ENCODE measurements around the gene EYS. TPM values are rescaled to one million over a fixed set of nuclear protein-coding genes. Genes with fewer than 3 reads are reported as not detected.

Gene EYS
- total and polyA plus RNA-seq, 2 of the 8 experiments (the other 6 are each of a cell fraction or from before 2014, with no cell fraction given) = 0.05 to 0.13 TPM

- Histone ChIP-seq H3K4ac (replicated peaks; ENCODE audit: insufficient read length, low read depth, low read length) (no peak overlapping the region), H3K27me3 (replicated peaks in 1 of 4; ENCODE audit: control insufficient read depth in 3 of 4, extremely low read depth in 1 of 4, insufficient read depth in 3 of 4, low read length in 3 of 4) (no peaks in the 10 kb centered on the region), H3K23me2 (ENCODE audit: low read depth, low read length) (no peaks in the 10 kb centered on the region), H3K23ac (ENCODE audit: insufficient read length) (no peak overlapping the region), H3K9ac (replicated peaks in 1 of 4; ENCODE audit: extremely low read depth in 1 of 4, low read depth in 3 of 4, low read length in 3 of 4) (no peak overlapping the region), H3K4me3 (ENCODE audit: extremely low read depth in 1 of 4, insufficient read depth in 2 of 4, low read depth in 3 of 4, low read length in 4 of 4) (no peak overlapping the region), H3K9me3 (ENCODE audit: insufficient read depth in 2 of 2, low read depth in 1 of 2, low read length in 1 of 2) (no peaks in the 10 kb centered on the region), H4K20me1 (replicated peaks in 1 of 2; ENCODE audit: control insufficient read depth in 1 of 2, insufficient read depth in 2 of 2, low read length in 2 of 2) (no peaks in the 10 kb centered on the region), H3K56ac (replicated peaks; ENCODE audit: insufficient read length, low read depth, low read length) (no peak overlapping the region), H3K36me3 (ENCODE audit: control insufficient read depth in 2 of 4, insufficient read depth in 4 of 4, low read length in 3 of 4) (no peaks in the 10 kb centered on the region), H2BK120ac (replicated peaks; ENCODE audit: low read depth, low read length) (no peak overlapping the region), H3K79me2 (ENCODE audit: control insufficient read depth in 1 of 2, insufficient read depth in 2 of 2, low read length in 2 of 2) (no peaks in the 10 kb centered on the region), H2AK5ac (ENCODE audit: low read depth, low read length) (no peak overlapping the region), H3K4me1 (replicated peaks in 1 of 4; ENCODE audit: control insufficient read depth in 3 of 4, insufficient read depth in 4 of 4, low read length in 3 of 4) (no peaks in the 10 kb centered on the region), H2BK5ac (ENCODE audit: low read depth, low read length) (no peak overlapping the region), H2AFZ (ENCODE audit: low read length) (no peak overlapping the region), H3K14ac (ENCODE audit: insufficient read length) (no peak overlapping the region), H3K27ac (ENCODE audit: low read depth, low read length) (no peak overlapping the region), H2BK15ac (ENCODE audit: low read length) (no peak overlapping the region), H2BK12ac (ENCODE audit: low read depth, low read length) (no peak overlapping the region), H3K18ac (ENCODE audit: extremely low read depth, low read length) (no peak overlapping the region), H3K4me2 (ENCODE audit: insufficient read depth in 1 of 2, low read depth in 2 of 2, low read length in 2 of 2) (no peak overlapping the region), H4K91ac (replicated peaks; ENCODE audit: insufficient read length, low read length) (no peak overlapping the region), H2BK20ac (ENCODE audit: low read length) (no peak overlapping the region), H3K79me1 (ENCODE audit: low read depth, low read length) (no peaks in the 10 kb centered on the region), H4K5ac (ENCODE audit: insufficient read length, low read depth, low read length) (no peak overlapping the region), H4K8ac (ENCODE audit: extremely low read depth, insufficient read depth, low read length) (no peak overlapping the region)
- WGBS, 2 experiments (ENCODE audit: extremely low coverage in 1 of 2, insufficient coverage in 1 of 2, insufficient read length in 1 of 2, insufficient replicate concordance in 2 of 2, low coverage in 1 of 2, low lambda C conversion rate in 2 of 2, missing lambda C conversion rate in 1 of 2) = 91% methylated on average over 1 of the region's 1 CpG; no CpG with 5 or more reads in 1 of the 2 experiments
- DNase-seq (ENCODE audit: low read depth in 1 of 2, low spot score in 2 of 2) = no peak
- CTCF ChIA-PET (ENCODE audit: partially characterized antibody) = interaction anchor here (0.9 to 2.1 kb wide), 3 partner anchors 11 to 185 kb away, joined by 3 to 7 read pairs (median 4); no protein-coding TSS in a partner anchor
- POLR2A ChIA-PET (ENCODE audit: partially characterized antibody) = interaction anchor here (1.1 kb wide), 1 partner anchor 331 kb away, joined by 3 read pairs; no protein-coding TSS in a partner anchor
- FAIRE-seq = no peak
- TF ChIP-seq SRF (IDR thresholded peaks at IDR 0.05; ENCODE audit: low read depth, low read length) (no peak), HDAC2 (IDR thresholded peaks at IDR 0.05; ENCODE audit: borderline replicate concordance in 1 of 2, low read depth in 2 of 2, low read length in 2 of 2) (no peak), CTBP2 (IDR thresholded peaks at IDR 0.05; ENCODE audit: borderline replicate concordance, insufficient read depth, insufficient read length, low read length) (no peak), SIN3A (conservative IDR thresholded peaks at IDR 0.05 in 1 of 2, IDR thresholded peaks at IDR 0.05 in 1 of 2; ENCODE audit: low read depth in 1 of 2, low read length in 2 of 2) (no peak), FOSL1 (IDR thresholded peaks at IDR 0.05; ENCODE audit: insufficient read depth, low read depth, low read length) (no peak), BACH1 (IDR thresholded peaks at IDR 0.05; ENCODE audit: low read length) (no peak), RAD21 (IDR thresholded peaks at IDR 0.05 in 1 of 2, conservative IDR thresholded peaks at IDR 0.05 in 1 of 2; ENCODE audit: low read depth in 2 of 2, low read length in 2 of 2) (no peak), TAF1 (IDR thresholded peaks at IDR 0.05; ENCODE audit: low read depth, low read length) (no peak), POU5F1 (IDR thresholded peaks at IDR 0.05; ENCODE audit: low read depth, low read length) (no peak), SIX5 (IDR thresholded peaks at IDR 0.05; ENCODE audit: low read depth, low read length) (no peak), SP2 (IDR thresholded peaks at IDR 0.05; ENCODE audit: low read length) (no peak)
These were observed 1239.4 kb downstream of the EYS start for GRCh38 chr6:64467656-64468055.

Measured in H1 (cell line).